ENCODE results near the gene ACOT8.

The ACOT8 gene

GRCh38 chr20:45853484-45853883 is 3.7 kb downstream of the ACOT8 start:
- no peak for TF ChIP-seq ZNF70 (CRISPR knock-in tag; IDR thresholded peaks at IDR 0.05)
- TF ChIP-seq, protein P1, sequence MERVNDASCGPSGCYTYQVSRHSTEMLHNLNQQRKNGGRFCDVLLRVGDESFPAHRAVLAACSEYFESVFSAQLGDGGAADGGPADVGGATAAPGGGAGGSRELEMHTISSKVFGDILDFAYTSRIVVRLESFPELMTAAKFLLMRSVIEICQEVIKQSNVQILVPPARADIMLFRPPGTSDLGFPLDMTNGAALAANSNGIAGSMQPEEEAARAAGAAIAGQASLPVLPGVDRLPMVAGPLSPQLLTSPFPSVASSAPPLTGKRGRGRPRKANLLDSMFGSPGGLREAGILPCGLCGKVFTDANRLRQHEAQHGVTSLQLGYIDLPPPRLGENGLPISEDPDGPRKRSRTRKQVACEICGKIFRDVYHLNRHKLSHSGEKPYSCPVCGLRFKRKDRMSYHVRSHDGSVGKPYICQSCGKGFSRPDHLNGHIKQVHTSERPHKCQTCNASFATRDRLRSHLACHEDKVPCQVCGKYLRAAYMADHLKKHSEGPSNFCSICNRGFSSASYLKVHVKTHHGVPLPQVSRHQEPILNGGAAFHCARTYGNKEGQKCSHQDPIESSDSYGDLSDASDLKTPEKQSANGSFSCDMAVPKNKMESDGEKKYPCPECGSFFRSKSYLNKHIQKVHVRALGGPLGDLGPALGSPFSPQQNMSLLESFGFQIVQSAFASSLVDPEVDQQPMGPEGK (CRISPR knock-in tag; IDR thresholded peaks at IDR 0.05; ENCODE audit: borderline replicate concordance), result no peak
- TF ChIP-seq CSRNP3 (CRISPR knock-in tag; IDR thresholded peaks at IDR 0.05), result no peak
- no peak for TF ChIP-seq RARB (CRISPR knock-in tag; IDR thresholded peaks at IDR 0.05)
- TF ChIP-seq BACH2 (CRISPR knock-in tag; IDR thresholded peaks at IDR 0.05; ENCODE audit: borderline replicate concordance), result no peak
- TF ChIP-seq ISL1 (CRISPR knock-in tag; IDR thresholded peaks at IDR 0.05), result no peak
- no peak for TF ChIP-seq OSR1 (CRISPR knock-in tag; IDR thresholded peaks at IDR 0.05)
- no peak for ATAC-seq

DNA sequence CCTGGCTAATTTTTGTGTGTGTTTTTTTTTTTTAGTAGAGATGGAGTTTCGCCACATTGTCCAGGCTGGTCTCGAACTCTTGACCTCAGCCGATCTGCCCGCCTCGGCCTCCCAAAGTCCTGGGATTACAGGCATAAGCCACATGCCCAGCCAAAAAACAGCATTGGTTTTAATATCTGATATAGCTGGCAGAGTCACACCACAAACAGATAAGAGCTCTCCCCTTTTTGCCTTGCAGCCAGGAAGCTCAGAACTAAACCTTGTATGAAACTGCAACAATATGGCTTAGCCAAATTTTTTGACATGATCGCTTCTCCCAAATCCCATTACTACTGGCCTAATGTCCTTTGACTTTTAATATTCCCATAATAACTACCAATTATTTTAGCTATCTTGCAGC is 4.9 kb downstream of the ACOT8 start:
- TF ChIP-seq, protein P2, sequence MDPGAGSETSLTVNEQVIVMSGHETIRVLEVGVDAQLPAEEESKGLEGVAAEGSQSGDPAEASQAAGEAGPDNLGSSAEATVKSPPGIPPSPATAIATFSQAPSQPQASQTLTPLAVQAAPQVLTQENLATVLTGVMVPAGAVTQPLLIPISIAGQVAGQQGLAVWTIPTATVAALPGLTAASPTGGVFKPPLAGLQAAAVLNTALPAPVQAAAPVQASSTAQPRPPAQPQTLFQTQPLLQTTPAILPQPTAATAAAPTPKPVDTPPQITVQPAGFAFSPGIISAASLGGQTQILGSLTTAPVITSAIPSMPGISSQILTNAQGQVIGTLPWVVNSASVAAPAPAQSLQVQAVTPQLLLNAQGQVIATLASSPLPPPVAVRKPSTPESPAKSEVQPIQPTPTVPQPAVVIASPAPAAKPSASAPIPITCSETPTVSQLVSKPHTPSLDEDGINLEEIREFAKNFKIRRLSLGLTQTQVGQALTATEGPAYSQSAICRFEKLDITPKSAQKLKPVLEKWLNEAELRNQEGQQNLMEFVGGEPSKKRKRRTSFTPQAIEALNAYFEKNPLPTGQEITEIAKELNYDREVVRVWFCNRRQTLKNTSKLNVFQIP (CRISPR knock-in tag; IDR thresholded peaks at IDR 0.05; ENCODE audit: borderline replicate concordance, low read depth), result no peak
- TF ChIP-seq BACH2 (CRISPR knock-in tag; IDR thresholded peaks at IDR 0.05; ENCODE audit: borderline replicate concordance), result no peak
- TF ChIP-seq SNAI2 (CRISPR knock-in tag; IDR thresholded peaks at IDR 0.05), result no peak
- no peak for TF ChIP-seq ZNF8 (CRISPR knock-in tag; IDR thresholded peaks at IDR 0.05)
- no peak for TF ChIP-seq ESRRG (CRISPR knock-in tag; IDR thresholded peaks at IDR 0.05)
- no peak for TF ChIP-seq CSRNP3 (CRISPR knock-in tag; IDR thresholded peaks at IDR 0.05)
- TF ChIP-seq ZFP3 (CRISPR knock-in tag; IDR thresholded peaks at IDR 0.05), result no peak
- TF ChIP-seq ARNTL (CRISPR knock-in tag; IDR thresholded peaks at IDR 0.05; ENCODE audit: borderline replicate concordance, low read depth), result no peak
- ATAC-seq, result no peak

- no peak for ATAC-seq
- TF ChIP-seq RARB (CRISPR knock-in tag; IDR thresholded peaks at IDR 0.05), result no peak
- TF ChIP-seq ISL1 (CRISPR knock-in tag; IDR thresholded peaks at IDR 0.05), result no peak
- TF ChIP-seq CSDC2 (CRISPR knock-in tag; IDR thresholded peaks at IDR 0.05), result no peak
- TF ChIP-seq PPARA (CRISPR knock-in tag; IDR thresholded peaks at IDR 0.05; ENCODE audit: borderline replicate concordance), result no peak
- TF ChIP-seq, protein P1 (CRISPR knock-in tag; IDR thresholded peaks at IDR 0.05; ENCODE audit: borderline replicate concordance), result no peak
- TF ChIP-seq ZNF565 (CRISPR knock-in tag; conservative IDR thresholded peaks at IDR 0.05; ENCODE audit: low read depth), result no peak
- TF ChIP-seq BACH2 (CRISPR knock-in tag; IDR thresholded peaks at IDR 0.05; ENCODE audit: borderline replicate concordance), result no peak
- no peak for TF ChIP-seq ESRRG (CRISPR knock-in tag; IDR thresholded peaks at IDR 0.05)
- TF ChIP-seq, protein P3, sequence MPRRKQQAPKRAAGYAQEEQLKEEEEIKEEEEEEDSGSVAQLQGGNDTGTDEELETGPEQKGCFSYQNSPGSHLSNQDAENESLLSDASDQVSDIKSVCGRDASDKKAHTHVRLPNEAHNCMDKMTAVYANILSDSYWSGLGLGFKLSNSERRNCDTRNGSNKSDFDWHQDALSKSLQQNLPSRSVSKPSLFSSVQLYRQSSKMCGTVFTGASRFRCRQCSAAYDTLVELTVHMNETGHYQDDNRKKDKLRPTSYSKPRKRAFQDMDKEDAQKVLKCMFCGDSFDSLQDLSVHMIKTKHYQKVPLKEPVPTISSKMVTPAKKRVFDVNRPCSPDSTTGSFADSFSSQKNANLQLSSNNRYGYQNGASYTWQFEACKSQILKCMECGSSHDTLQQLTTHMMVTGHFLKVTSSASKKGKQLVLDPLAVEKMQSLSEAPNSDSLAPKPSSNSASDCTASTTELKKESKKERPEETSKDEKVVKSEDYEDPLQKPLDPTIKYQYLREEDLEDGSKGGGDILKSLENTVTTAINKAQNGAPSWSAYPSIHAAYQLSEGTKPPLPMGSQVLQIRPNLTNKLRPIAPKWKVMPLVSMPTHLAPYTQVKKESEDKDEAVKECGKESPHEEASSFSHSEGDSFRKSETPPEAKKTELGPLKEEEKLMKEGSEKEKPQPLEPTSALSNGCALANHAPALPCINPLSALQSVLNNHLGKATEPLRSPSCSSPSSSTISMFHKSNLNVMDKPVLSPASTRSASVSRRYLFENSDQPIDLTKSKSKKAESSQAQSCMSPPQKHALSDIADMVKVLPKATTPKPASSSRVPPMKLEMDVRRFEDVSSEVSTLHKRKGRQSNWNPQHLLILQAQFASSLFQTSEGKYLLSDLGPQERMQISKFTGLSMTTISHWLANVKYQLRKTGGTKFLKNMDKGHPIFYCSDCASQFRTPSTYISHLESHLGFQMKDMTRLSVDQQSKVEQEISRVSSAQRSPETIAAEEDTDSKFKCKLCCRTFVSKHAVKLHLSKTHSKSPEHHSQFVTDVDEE (CRISPR knock-in tag; IDR thresholded peaks at IDR 0.05), result no peak
- TF ChIP-seq ZNF8 (CRISPR knock-in tag; IDR thresholded peaks at IDR 0.05), result no peak
- TF ChIP-seq, protein P2 (CRISPR knock-in tag; IDR thresholded peaks at IDR 0.05; ENCODE audit: borderline replicate concordance, low read depth), result no peak
- TF ChIP-seq GLIS3 (CRISPR knock-in tag; IDR thresholded peaks at IDR 0.05), result no peak
- no peak for TF ChIP-seq TOX (CRISPR knock-in tag; IDR thresholded peaks at IDR 0.05; ENCODE audit: borderline replicate concordance)
- TF ChIP-seq ZNF70 (CRISPR knock-in tag; IDR thresholded peaks at IDR 0.05), result no peak
- TF ChIP-seq ZFP3 (CRISPR knock-in tag; IDR thresholded peaks at IDR 0.05), result no peak
- no peak for TF ChIP-seq ZFP30 (CRISPR knock-in tag; IDR thresholded peaks at IDR 0.05)
- no peak for TF ChIP-seq TCF4 (CRISPR knock-in tag; IDR thresholded peaks at IDR 0.05; ENCODE audit: borderline replicate concordance)
- TF ChIP-seq CSRNP3 (CRISPR knock-in tag; IDR thresholded peaks at IDR 0.05), result no peak
- no peak for TF ChIP-seq ARNTL (CRISPR knock-in tag; IDR thresholded peaks at IDR 0.05; ENCODE audit: borderline replicate concordance, low read depth)
- no peak for TF ChIP-seq OSR1 (CRISPR knock-in tag; IDR thresholded peaks at IDR 0.05)
Measured at GRCh38 chr20:45851501-45851900, 5.7 kb downstream of the ACOT8 start.

All from SK-N-SH treated with all-trans-retinoic acid at 6 μM for 48 hours (cell line).